Measurements from ENCODE around the gene HERC5.
A peak's percentile ranks its signal among the peaks of the same experiment; 100 is the strongest.
"Not testable (repeated sequence)": the region's sequence is repeated elsewhere in the genome, so short reads cannot be mapped to it uniquely, and the experiment has no call there.

Gene HERC5

DNA sequence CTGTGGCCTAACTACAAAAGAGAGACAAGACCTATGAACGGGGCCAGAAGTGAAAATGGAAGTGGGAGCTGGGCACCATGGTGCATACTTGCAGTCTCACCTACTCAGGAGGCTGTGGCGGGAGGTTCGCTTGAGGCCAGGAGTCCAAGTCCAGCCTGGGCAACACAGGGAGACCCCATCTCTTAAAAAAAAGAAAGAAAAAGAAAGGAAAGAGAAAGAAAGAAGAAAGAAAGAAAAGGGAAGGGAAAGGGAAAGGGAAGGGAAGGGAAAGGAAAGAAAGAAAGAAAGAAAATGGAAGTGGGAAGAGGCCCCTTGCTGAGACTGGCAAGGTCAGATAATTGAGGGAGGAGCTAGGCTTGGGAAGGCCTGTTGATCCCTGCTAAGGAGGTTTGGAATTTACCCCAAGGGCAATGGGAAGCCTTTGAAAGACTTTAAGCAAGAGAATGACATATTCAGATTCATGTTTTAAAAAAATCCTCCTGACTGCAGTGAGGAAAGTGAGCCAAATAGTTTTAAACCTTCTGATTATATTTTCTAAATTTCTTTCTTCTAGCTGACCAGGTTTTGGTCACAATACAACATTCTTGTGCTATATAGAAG is 17.7 kb upstream of the HERC5 start:
- Mint-ChIP-seq H3K4me1 (ENCODE audit: low read depth) (no peaks in the 10 kb centered on the region), H3K27me3 (no peaks in the 10 kb centered on the region), H3K9me3 (peaks cover 10% of the 10 kb centered on the region), H3K27ac (no peak overlapping the region), H3K4me3 (no peak overlapping the region), H3K36me3 (ENCODE audit: low read depth) (peaks cover 15% of the 10 kb centered on the region)
- intact Hi-C loops (cut with micrococcal nuclease), result no loop called here

DNA sequence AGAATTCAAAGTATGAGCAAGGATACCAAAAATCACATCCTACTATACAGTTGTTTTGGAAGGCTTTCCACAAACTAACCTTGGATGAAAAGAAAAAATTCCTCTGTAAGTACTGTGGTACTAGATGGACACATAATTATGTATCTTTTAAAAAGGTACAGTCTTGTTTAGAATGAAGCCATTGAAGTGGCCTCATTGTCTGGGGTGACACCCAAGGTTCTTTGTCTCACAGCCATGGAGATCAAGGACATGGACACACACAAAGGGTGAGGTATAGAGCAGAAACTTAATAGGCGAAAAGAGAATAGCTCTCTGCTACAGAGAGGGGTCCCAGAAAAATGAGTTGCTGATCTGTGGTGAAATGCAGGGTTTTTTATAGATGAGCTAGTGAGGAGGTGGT is 16.8 kb upstream of the HERC5 start:
- Mint-ChIP-seq H3K4me1 (ENCODE audit: low read depth) (no peaks in the 10 kb centered on the region), H3K9me3 (peaks cover 10% of the 10 kb centered on the region), H3K36me3 (ENCODE audit: low read depth) (peaks cover 12% of the 10 kb centered on the region), H3K27ac (no peak overlapping the region), H3K27me3 (no peaks in the 10 kb centered on the region), H3K4me3 (no peak overlapping the region)
- intact Hi-C loops (cut with micrococcal nuclease), result no loop called here

DNA sequence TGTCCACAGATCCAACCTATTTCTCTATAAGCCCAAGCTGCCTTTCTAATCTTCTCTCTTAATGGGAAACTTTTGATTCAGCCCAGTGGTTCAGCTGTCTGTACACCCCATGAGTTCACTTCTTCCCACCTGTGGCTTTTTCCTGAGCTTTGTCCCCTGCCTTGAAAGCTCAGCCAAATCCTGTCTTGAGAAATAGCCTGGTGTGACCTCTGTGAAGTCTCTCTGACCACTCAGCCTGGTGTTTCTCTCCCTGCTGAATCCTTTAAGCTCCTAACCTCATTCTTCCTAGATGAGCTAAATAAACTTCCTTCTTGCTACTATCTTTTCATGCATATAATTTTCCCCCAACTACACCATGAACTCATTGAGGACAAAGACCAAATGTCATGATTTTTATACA is 15.2 kb upstream of the HERC5 start:
- Mint-ChIP-seq H3K9me3 (peaks cover 10% of the 10 kb centered on the region), H3K27ac (no peak overlapping the region), H3K36me3 (ENCODE audit: low read depth) (peaks cover 12% of the 10 kb centered on the region), H3K27me3 (no peaks in the 10 kb centered on the region), H3K4me1 (ENCODE audit: low read depth) (no peaks in the 10 kb centered on the region), H3K4me3 (no peak overlapping the region)
- intact Hi-C loops (cut with micrococcal nuclease), result no loop called here

DNA sequence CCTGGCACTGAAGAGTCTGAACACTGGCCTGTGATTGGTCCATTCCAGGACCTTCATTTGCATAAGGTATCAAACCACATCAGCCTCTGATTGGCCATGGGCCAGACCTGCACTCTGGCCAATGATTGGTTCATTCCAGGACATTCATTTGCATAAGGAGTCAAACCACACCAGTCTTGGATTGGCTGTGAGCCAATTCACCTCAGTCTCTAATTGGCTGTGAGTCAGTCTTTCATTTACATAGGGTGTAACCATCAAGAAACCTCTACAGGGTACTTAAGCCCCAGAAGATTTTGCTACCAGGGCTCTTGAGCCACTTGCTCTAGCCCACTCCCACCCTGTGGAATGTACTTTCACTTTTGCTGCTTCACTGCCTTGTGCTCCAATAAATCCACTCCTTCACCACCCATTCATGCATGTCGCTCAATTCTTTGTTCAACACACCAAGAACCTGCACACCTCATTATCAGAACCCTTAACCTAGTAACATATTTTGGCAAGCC is 14.2 kb upstream of the HERC5 start:
- peaks cover 10% of the 10 kb centered on the region for H3K9me3 Mint-ChIP-seq
- peaks cover 12% of the 10 kb centered on the region for H3K36me3 Mint-ChIP-seq (ENCODE audit: low read depth)
- H3K27ac Mint-ChIP-seq, result no peak overlapping the region
- no peak overlapping the region for H3K4me3 Mint-ChIP-seq
- intact Hi-C loops (cut with micrococcal nuclease), result no loop called here
- H3K4me1 Mint-ChIP-seq (ENCODE audit: low read depth), result no peaks in the 10 kb centered on the region
- H3K27me3 Mint-ChIP-seq, result no peaks in the 10 kb centered on the region

DNA sequence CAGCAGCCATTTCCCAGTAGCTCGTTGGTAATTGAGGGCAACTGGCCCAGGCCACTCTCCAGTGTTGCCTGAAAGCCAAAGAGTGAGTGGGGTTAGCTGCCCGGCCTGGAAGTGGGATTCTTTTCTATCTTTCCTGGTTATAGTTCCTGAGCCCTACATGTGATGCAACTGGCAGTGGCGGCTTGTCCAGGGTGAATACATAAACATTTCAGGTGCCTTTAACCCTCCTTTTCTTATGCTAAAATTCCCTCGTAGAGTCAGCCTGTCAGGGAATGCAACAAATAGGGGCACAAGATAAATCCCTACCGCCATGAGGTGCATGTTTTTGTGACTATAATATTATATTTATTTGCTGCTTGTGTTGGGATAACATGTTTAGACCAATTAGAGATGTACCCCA is 13.4 kb upstream of the HERC5 start:
- Mint-ChIP-seq H3K27me3 (no peaks in the 10 kb centered on the region), H3K9me3 (peaks cover 10% of the 10 kb centered on the region), H3K4me3 (no peak overlapping the region), H3K36me3 (ENCODE audit: low read depth) (peaks cover 12% of the 10 kb centered on the region), H3K27ac (no peak overlapping the region), H3K4me1 (ENCODE audit: low read depth) (no peaks in the 10 kb centered on the region)
- intact Hi-C loops (cut with micrococcal nuclease), result no loop called here

DNA sequence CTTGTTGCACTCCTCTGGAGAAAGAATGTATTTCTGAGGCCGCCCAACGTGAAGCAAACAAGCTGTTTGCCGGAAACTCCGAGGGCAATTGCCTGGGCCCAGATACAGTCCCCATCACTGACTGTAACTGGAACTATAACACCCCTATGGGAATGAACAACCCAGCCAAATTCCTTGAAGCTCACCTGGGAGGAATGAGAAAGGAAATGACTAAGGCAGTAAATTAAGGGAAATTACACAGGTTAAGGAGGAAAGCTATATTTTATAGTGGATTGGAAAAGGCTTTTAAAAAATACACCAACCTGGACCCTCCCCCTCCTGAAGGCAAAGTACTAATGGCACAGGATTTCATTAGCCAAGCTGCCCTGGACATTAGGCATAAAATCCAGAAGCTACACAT is 11.7 kb upstream of the HERC5 start:
- H3K27ac Mint-ChIP-seq, result no peak overlapping the region
- peaks cover 10% of the 10 kb centered on the region for H3K9me3 Mint-ChIP-seq
- H3K36me3 Mint-ChIP-seq (ENCODE audit: low read depth), result peaks cover 12% of the 10 kb centered on the region
- H3K4me3 Mint-ChIP-seq, result no peak overlapping the region
- no peaks in the 10 kb centered on the region for H3K27me3 Mint-ChIP-seq
- intact Hi-C loops (cut with micrococcal nuclease), result no loop called here
- H3K4me1 Mint-ChIP-seq (ENCODE audit: low read depth), result no peaks in the 10 kb centered on the region

DNA sequence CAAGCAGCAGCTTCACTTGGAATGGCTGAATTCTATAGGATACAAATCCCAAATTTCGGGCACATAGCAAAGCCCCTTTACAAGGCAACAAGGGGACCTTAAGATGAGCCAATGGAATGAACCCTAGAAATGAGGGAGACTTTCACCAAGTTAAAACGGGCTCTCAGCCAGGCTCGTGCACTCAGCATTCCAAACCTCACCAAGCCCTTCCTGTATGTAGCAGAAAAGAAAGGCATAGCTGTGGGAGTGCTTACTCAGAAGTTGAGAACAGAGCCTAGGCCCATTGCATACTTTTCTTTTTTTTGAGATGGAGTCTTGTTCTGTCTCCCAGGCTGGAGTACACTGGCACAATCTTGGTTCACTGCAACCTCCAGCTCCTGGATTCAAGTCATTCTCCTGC is 10.8 kb upstream of the HERC5 start:
- intact Hi-C loops (cut with micrococcal nuclease), result no loop called here
- H3K27ac Mint-ChIP-seq, result no peak overlapping the region
- H3K4me3 Mint-ChIP-seq, result no peak overlapping the region
- no peaks in the 10 kb centered on the region for H3K4me1 Mint-ChIP-seq (ENCODE audit: low read depth)
- H3K36me3 Mint-ChIP-seq (ENCODE audit: low read depth), result peaks cover 12% of the 10 kb centered on the region
- peaks cover 10% of the 10 kb centered on the region for H3K9me3 Mint-ChIP-seq
- H3K27me3 Mint-ChIP-seq, result no peaks in the 10 kb centered on the region

DNA sequence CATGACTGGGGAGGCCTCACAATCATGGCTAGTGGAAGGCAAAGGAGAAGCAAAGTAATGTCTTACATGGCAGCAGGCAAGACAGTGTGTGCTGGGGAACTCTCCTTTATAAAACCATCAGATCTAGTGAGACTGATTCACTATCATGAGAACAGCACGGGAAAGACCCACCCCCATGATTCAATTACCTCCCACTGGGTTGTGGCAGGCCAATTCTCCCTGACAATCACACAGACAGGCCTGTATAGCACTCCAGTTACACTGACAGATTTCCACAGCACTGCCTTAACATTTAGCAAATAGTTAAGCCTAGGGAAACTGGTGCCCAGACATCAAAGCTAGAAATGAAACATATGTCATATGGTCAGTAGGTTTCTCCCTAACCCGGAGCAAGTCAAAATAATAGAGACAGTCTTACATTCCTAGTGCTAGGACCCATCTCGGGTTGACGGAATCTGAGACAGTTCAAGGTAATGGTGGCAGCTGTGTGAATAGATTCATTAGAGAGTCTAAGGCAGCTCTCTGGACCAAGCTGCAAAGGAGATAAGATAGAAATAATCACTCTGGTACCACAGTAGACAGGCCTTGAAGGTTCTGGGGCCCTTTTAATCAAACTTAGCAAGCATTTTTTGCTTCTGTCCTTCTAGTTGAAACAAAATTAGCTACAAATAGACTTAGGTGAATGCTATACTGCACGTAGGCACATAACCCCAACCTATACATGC is 9.4 kb upstream of the HERC5 start:
- no peak overlapping the region for H3K4me3 Mint-ChIP-seq
- peaks cover 8% of the 10 kb centered on the region for H3K9me3 Mint-ChIP-seq
- peaks cover 7% of the 10 kb centered on the region for H3K36me3 Mint-ChIP-seq (ENCODE audit: low read depth)
- no peaks in the 10 kb centered on the region for H3K4me1 Mint-ChIP-seq (ENCODE audit: low read depth)
- no peaks in the 10 kb centered on the region for H3K27me3 Mint-ChIP-seq
- H3K27ac Mint-ChIP-seq, result no peak overlapping the region
- intact Hi-C loops (cut with micrococcal nuclease), result no loop called here

DNA sequence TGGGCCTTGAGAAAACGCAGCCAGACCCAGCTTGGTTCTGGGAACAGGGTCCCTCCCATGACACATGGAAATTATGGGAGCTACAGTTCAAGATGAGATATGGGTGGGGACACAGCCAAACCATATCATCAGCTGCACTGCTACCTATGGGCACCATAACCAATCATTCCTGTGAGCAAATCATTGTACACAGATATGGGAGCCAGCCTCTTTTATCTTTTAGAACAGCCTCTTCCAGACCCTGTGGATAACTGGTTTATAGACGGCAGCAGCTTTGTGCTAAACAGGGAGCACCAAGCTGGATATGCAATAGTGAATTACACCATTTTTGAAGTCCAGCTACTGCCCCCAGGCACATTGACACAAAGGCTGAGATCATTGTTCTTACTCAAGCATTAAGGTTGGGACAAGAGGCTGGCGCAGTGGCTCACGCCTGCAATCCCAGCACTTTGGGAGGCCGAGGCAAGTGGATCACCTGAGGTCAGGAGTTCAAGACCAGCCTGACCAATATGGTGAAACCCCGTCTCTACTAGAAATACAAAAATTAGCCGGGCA is 8.6 kb upstream of the HERC5 start:
- H3K27ac Mint-ChIP-seq; H3K9me3 Mint-ChIP-seq; H3K36me3 Mint-ChIP-seq (ENCODE audit: low read depth); H3K4me3 Mint-ChIP-seq; intact Hi-C loops (cut with micrococcal nuclease); H3K27me3 Mint-ChIP-seq; H3K4me1 Mint-ChIP-seq (ENCODE audit: low read depth): not testable (repeated sequence)

DNA sequence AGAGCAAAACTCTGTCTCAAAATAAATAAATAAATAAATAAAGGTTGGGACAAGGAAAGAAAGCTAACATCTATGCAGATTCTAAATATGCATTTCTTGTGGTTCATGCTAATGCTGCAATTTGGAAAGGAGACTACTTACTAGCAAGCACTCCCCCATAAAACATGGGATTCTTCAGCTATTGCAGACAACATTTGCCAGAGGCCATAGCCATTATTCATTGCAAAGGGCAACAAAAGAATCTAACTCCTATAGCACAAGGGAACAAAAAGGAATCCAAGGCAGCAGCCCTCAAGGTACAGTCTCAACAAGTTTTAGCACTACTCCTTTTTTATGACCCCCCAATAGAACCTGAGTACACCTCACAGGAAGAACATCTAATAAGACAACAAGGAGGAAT is 8.0 kb upstream of the HERC5 start:
- H3K27ac Mint-ChIP-seq, result no peak overlapping the region
- H3K9me3 Mint-ChIP-seq, result no peaks in the 10 kb centered on the region
- H3K36me3 Mint-ChIP-seq (ENCODE audit: low read depth), result no peaks in the 10 kb centered on the region

DNA sequence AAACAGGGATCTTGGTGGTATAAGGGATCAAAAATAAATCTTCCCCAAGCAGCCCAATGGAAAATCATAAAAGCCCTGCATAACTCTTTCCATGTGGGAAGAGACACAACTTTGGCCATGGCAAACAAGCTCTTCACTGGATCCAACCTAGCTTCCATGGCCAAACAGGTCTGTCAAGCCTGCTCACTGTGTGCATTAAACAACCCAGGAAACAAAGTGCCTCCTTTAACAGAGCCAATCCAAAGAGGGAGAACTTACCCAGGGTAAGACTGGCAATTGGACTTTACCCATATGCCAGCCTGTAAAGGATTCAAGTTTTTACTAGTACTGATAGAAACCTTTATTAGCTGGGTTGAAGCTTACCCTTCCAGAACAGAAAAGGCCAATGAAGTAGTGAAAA is 7.6 kb upstream of the HERC5 start:
- Mint-ChIP-seq H3K36me3 (ENCODE audit: low read depth) (no peaks in the 10 kb centered on the region), H3K4me1 (ENCODE audit: low read depth) (no peaks in the 10 kb centered on the region), H3K27me3 (no peaks in the 10 kb centered on the region), H3K9me3 (no peaks in the 10 kb centered on the region), H3K27ac (no peak overlapping the region), H3K4me3 (no peak overlapping the region)
- intact Hi-C loops (cut with micrococcal nuclease), result no loop called here

More for the DNA sequence above, 8.0 kb upstream of the HERC5 start:
- intact Hi-C loops (cut with micrococcal nuclease), result no loop called here
- H3K4me1 Mint-ChIP-seq (ENCODE audit: low read depth), result no peaks in the 10 kb centered on the region
- no peaks in the 10 kb centered on the region for H3K27me3 Mint-ChIP-seq
- no peak overlapping the region for H3K4me3 Mint-ChIP-seq

DNA sequence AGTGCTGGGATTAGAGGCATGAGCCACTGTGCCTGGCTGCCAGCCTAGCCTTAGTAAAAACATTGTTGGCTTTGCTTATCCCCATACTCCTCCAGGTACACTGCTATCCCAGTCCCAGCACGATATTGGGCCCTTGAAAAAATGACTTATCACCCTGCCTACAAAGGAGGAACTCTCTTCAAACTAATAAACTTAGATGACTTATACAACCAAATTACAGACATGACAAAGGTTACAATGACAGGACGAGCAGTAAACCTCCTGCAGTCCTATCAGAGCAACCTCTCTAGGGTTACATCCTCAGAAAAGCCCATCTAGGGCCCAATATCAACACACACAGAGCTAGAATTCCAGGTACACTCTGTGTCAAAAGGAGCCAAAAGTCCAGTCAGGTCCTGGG is 5.7 kb upstream of the HERC5 start:
- no peak overlapping the region for H3K27ac Mint-ChIP-seq
- H3K9me3 Mint-ChIP-seq, result no peaks in the 10 kb centered on the region
- no peak overlapping the region for H3K4me3 Mint-ChIP-seq
- no peaks in the 10 kb centered on the region for H3K4me1 Mint-ChIP-seq (ENCODE audit: low read depth)
- intact Hi-C loops (cut with micrococcal nuclease), result no loop called here
- no peaks in the 10 kb centered on the region for H3K36me3 Mint-ChIP-seq (ENCODE audit: low read depth)
- H3K27me3 Mint-ChIP-seq, result no peaks in the 10 kb centered on the region

DNA sequence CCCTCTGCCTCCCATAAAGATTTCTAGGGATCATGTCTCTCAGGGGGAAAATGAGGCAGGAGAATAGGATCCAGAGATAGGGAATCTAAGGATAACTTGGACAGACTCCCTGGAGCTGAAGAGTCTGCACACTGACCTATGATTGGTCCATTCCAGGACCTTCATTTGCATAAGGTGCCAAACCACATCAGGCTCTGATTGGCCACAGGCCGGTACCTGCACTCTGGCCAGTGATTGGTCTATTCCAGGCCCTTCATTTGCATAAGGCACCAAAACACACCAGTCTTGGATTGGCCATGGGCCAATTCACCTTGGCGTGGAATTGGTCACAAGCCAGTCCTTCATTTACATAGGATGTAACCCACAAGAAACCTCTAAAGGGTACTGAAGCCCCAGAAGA is 4.0 kb upstream of the HERC5 start:
- Mint-ChIP-seq H3K4me1 (ENCODE audit: low read depth) (peaks cover 5% of the 10 kb centered on the region), H3K27me3 (peaks cover 5% of the 10 kb centered on the region), H3K9me3 (no peaks in the 10 kb centered on the region), H3K4me3 (no peak overlapping the region), H3K36me3 (ENCODE audit: low read depth) (peaks cover 13% of the 10 kb centered on the region), H3K27ac (no peak overlapping the region)
- intact Hi-C loops (cut with micrococcal nuclease), result no loop called here

DNA sequence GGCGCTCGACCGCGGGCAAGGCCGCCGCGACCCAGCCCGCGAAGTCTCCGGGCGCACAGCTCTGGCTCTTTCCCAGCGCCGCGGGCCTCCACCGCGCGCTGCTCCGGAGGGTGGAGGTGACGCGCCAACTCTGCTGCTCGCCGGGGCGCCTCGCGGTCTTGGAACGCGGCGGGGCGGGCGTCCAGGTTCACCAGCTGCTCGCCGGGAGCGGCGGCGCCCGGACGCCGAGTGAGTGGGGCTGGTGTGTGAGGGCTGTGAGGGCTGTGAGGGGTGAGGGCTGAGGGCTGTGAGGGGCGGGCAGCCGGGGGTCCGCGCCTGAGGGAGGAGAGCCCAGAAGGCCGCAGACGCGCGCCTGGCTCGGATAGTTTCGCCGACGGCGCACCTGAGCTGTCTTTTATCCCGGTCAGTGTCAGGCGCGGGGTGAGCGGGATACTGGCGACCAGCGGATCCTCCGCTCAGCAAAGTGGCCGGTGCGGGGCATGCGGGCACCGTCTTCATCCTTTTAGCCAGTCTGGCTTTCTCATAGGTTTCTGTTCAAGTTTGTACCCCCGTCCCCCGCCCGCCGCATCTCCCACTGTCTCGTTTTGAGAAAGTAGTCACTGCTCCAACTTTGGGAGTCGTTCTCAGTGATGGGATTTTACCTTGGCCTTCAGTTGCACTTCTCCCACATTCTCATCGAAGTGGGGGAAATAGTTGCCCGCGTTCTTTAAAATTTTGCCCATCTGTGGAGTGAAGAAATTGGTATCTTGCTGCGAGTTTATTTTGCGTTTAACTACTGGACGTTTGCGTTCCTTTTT is 586 bp downstream of the HERC5 start:
- Mint-ChIP-seq H3K9me3 (no peaks in the 10 kb centered on the region), H3K27ac (peak overlapping the region; percentile 89), H3K4me1 (ENCODE audit: low read depth) (peaks cover 13% of the 10 kb centered on the region), H3K4me3 (peak overlapping the region; percentile 96), H3K36me3 (ENCODE audit: low read depth) (peaks cover 13% of the 10 kb centered on the region), H3K27me3 (peaks cover 5% of the 10 kb centered on the region)
- intact Hi-C loops (cut with micrococcal nuclease), result loop anchor here (1.0 to 2.0 kb wide), 3 partner anchors 61 to 175 kb away; partner anchors contain the start of gene HERC6
